Measurements from ENCODE around the gene VAT1L.

The VAT1L gene

GRCh38 chr16:77775911-77776909 lies 12.2 kb upstream of the VAT1L start:
- Mint-ChIP-seq H3K9me3 (no peaks in the 10 kb centered on the region), H3K36me3 (ENCODE audit: low read depth) (no peaks in the 10 kb centered on the region), H3K4me1 (peaks cover 7% of the 10 kb centered on the region), H3K27me3 (ENCODE audit: low read depth, poor library complexity) (peaks cover 12% of the 10 kb centered on the region), H3K27ac (no peak overlapping the region), H3K4me3 (no peak overlapping the region)
- no peak for TF ChIP-seq CTCF (IDR thresholded peaks at IDR 0.05)
- no peak for DNase-seq

DNA sequence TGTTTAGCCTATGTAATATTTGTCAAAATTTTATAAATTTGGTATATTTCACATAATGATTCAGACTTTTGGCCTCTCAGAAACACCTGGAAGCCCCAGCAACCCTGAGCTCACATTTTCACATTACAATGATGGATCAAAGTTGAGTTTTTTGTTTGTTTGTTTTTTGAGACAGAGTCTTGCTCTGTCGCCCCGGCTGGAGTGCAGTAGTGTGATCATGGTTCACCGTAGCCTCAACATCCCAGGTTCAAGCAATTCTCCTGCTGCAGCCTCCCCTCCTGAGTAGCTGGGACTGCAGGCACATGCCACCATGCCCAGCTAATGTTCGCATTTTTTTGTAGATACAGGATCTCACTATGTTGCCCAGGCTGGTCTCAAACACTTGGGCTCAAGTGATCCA lies 10.6 kb upstream of the VAT1L start:
- no peak for DNase-seq
- no peak for TF ChIP-seq CTCF (IDR thresholded peaks at IDR 0.05)
- no peak overlapping the region for H3K27ac Mint-ChIP-seq
- no peaks in the 10 kb centered on the region for H3K9me3 Mint-ChIP-seq
- H3K4me3 Mint-ChIP-seq, result no peak overlapping the region
- no peaks in the 10 kb centered on the region for H3K36me3 Mint-ChIP-seq (ENCODE audit: low read depth)
- H3K4me1 Mint-ChIP-seq, result peaks cover 7% of the 10 kb centered on the region
- H3K27me3 Mint-ChIP-seq (ENCODE audit: low read depth, poor library complexity), result peaks cover 12% of the 10 kb centered on the region

GRCh38 chr16:77780378-77780837 lies 8.0 kb upstream of the VAT1L start:
- H3K36me3 Mint-ChIP-seq (ENCODE audit: low read depth), result no peaks in the 10 kb centered on the region
- H3K4me3 Mint-ChIP-seq, result no peak overlapping the region
- TF ChIP-seq CTCF (IDR thresholded peaks at IDR 0.05), result no peak
- H3K27ac Mint-ChIP-seq, result no peak overlapping the region
- peaks cover 7% of the 10 kb centered on the region for H3K4me1 Mint-ChIP-seq
- H3K27me3 Mint-ChIP-seq (ENCODE audit: low read depth, poor library complexity), result peaks cover 7% of the 10 kb centered on the region
- peaks cover 4% of the 10 kb centered on the region for H3K9me3 Mint-ChIP-seq
- no peak for DNase-seq

DNA sequence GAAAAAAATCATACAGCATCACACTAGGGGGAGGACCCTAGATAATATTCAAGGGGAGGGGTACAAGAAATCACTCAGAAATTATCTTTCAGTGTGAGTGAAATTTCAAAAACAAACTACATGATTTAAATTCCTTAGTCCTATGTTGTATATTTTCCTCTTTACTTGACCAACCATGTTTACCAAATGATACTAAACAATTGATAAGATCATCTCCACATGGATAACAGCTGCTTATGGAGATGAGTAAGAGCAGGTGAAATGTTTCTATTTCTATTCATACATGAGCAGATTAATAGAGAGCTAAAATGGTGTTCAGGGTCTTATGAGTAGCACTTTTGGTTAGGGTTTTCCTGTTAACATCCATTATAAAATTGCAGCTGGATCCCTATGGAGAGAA lies 7.3 kb upstream of the VAT1L start:
- TF ChIP-seq CTCF (IDR thresholded peaks at IDR 0.05), result no peak
- DNase-seq, result no peak
- H3K27me3 Mint-ChIP-seq (ENCODE audit: low read depth, poor library complexity), result peaks cover 9% of the 10 kb centered on the region
- H3K36me3 Mint-ChIP-seq (ENCODE audit: low read depth), result no peaks in the 10 kb centered on the region
- H3K27ac Mint-ChIP-seq, result no peak overlapping the region
- H3K4me3 Mint-ChIP-seq, result no peak overlapping the region
- H3K9me3 Mint-ChIP-seq, result peaks cover 4% of the 10 kb centered on the region
- H3K4me1 Mint-ChIP-seq, result peaks cover 7% of the 10 kb centered on the region

GRCh38 chr16:77782694-77783093 lies 5.7 kb upstream of the VAT1L start:
- Mint-ChIP-seq H3K27ac (no peak overlapping the region), H3K4me1 (peaks cover 8% of the 10 kb centered on the region), H3K27me3 (ENCODE audit: low read depth, poor library complexity) (peaks cover 22% of the 10 kb centered on the region), H3K4me3 (no peak overlapping the region), H3K36me3 (ENCODE audit: low read depth) (no peaks in the 10 kb centered on the region), H3K9me3 (peaks cover 4% of the 10 kb centered on the region)
- no peak for DNase-seq
- TF ChIP-seq CTCF (IDR thresholded peaks at IDR 0.05), result no peak
